Measurements from ENCODE around the gene ADGRL1. TPM values are rescaled to one million over a fixed set of nuclear protein-coding genes. Genes with fewer than 3 reads are reported as not detected.
A peak's percentile ranks its signal among the peaks of the same experiment; 100 is the strongest.

The ADGRL1 gene
- total RNA-seq, 4 donors from 2014 or later, result 45.9 to 55.4 (median 48.7) TPM

GRCh38 chr19:14145381-14145780, 60.6 kb downstream of the ADGRL1 start:
- H3K4me1 ChIP-seq, result peaks cover 18 to 27% (median 25%) of the 10 kb centered on the region in 4 donors
- WGBS, 2 donors (ENCODE audit: low coverage in 1 of 2), result 86 to 90% methylated on average over 2 to 6 of the region's 6 CpGs
- DNase-seq, result no peak
- no peaks in the 10 kb centered on the region for H3K36me3 ChIP-seq
- TF ChIP-seq EP300 (IDR thresholded peaks at IDR 0.05; ENCODE audit: low read depth), result no peak
- TF ChIP-seq CTCF (IDR thresholded peaks at IDR 0.05), result no peak
- TF ChIP-seq POLR2AphosphoS5 (IDR thresholded peaks at IDR 0.05), result no peak
- no peak for TF ChIP-seq POLR2A (IDR thresholded peaks at IDR 0.05)
- H3K27ac ChIP-seq, result no peak overlapping the region
- H3K27me3 ChIP-seq, result no peaks in the 10 kb centered on the region
- no peaks in the 10 kb centered on the region for H3K9me3 ChIP-seq
- no peak overlapping the region for H3K4me3 ChIP-seq
- intact Hi-C loops (cut with DNase I; ENCODE audit: low total_unique reads), result loop anchor here (5.0 to 10.0 kb wide), 3 partner anchors 202 to 329 kb away; partner anchors contain the start of genes DDX39A and PTGER1
- in situ Hi-C loops (cut with MboI; ENCODE audit: low pct_ligation_motif_present in 1 of 4, low pct_unique_long_range_greater_than_20kb in 1 of 4, low sequenced_read_pairs in 3 of 4), result no loop called here

DNA sequence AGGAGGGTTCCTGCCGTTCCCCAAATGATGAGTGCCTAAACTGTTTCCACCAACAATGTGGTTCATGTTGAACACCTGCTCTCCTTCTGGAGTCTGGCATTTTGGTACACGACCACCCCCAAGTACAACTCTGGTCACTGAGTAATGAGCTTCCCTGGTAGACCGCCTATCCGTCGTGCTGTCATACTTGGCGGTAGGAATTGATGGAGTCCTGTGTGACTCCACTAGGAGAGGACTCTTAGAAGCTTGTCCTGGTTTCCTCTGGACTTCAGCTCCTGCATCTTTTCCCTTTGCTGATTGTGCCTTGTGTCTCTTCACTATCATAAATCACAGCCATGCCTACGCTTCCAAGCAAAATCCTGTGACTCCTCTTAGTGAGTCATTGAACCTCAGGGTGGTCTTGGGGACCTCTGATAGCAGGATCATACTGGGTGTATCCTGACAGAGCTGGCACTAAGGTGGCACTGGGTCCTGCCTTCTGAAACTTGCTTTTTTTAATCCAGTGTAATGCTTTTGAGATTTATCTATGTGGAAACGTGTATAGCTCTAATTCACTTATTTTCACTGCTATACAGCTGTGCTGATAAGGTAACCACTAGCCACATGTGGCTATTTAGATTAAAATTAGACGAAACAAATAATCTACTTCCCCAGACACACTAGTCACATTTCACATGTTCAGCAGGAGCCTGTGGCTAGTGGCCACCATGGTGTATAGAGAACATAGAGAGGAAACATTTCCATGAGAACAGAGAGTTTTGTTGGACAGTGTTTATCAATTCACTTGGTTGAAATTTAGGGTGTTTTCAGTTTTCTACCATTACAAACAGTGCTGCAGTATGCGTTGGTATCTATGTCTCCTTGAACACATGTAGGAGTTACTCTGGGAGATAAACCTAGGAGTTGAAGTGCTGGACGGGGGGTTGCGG, 63.4 kb downstream of the ADGRL1 start:
- WGBS, 2 donors (ENCODE audit: low coverage in 1 of 2), result 87 to 94% methylated on average over 5 to 12 of the region's 12 CpGs
- Histone ChIP-seq H3K4me1 (peaks cover 8 to 15% (median 11%) of the 10 kb centered on the region in 4 donors), H3K4me3 (no peak overlapping the region), H3K27me3 (no peaks in the 10 kb centered on the region), H3K9me3 (no peaks in the 10 kb centered on the region), H3K36me3 (no peaks in the 10 kb centered on the region), H3K27ac (no peak overlapping the region)
- intact Hi-C loops (cut with DNase I; ENCODE audit: low total_unique reads), result loop anchor here (10.0 kb wide), 1 partner anchor 332 kb away; the partner anchor contains the start of gene PTGER1
- DNase-seq, result no peak
- TF ChIP-seq POLR2AphosphoS5 (IDR thresholded peaks at IDR 0.05) (no peak), CTCF (IDR thresholded peaks at IDR 0.05) (no peak), POLR2A (IDR thresholded peaks at IDR 0.05) (no peak), EP300 (IDR thresholded peaks at IDR 0.05; ENCODE audit: low read depth) (no peak)
- in situ Hi-C loops (cut with MboI; ENCODE audit: low pct_ligation_motif_present in 1 of 4, low pct_unique_long_range_greater_than_20kb in 1 of 4, low sequenced_read_pairs in 3 of 4), result no loop called here

- H3K27ac ChIP-seq, result no peak overlapping the region
- in situ Hi-C loops (cut with MboI; ENCODE audit: low pct_ligation_motif_present in 1 of 4, low pct_unique_long_range_greater_than_20kb in 1 of 4, low sequenced_read_pairs in 3 of 4) (no loop called here), intact Hi-C loops (cut with DNase I; ENCODE audit: low total_unique reads) (loop anchor here (10.0 kb wide), 1 partner anchor 334 kb away; the partner anchor contains the start of gene PTGER1)
- TF ChIP-seq POLR2AphosphoS5 (IDR thresholded peaks at IDR 0.05), result no peak
- no peak for TF ChIP-seq POLR2A (IDR thresholded peaks at IDR 0.05)
- no peak for TF ChIP-seq EP300 (IDR thresholded peaks at IDR 0.05; ENCODE audit: low read depth)
- TF ChIP-seq CTCF (IDR thresholded peaks at IDR 0.05), result no peak
- H3K4me1 ChIP-seq, result peaks cover 11 to 18% (median 14%) of the 10 kb centered on the region in 4 donors
- H3K4me3 ChIP-seq, result no peak overlapping the region
- DNase-seq, result no peak
- H3K9me3 ChIP-seq, result no peaks in the 10 kb centered on the region
- H3K36me3 ChIP-seq, result no peaks in the 10 kb centered on the region
- WGBS, 2 donors (ENCODE audit: low coverage in 1 of 2), result 80 to 92% methylated on average over 1 to 8 of the region's 8 CpGs
- no peaks in the 10 kb centered on the region for H3K27me3 ChIP-seq
These were observed 64.9 kb downstream of the ADGRL1 start for GRCh38 chr19:14141041-14141440.

DNA sequence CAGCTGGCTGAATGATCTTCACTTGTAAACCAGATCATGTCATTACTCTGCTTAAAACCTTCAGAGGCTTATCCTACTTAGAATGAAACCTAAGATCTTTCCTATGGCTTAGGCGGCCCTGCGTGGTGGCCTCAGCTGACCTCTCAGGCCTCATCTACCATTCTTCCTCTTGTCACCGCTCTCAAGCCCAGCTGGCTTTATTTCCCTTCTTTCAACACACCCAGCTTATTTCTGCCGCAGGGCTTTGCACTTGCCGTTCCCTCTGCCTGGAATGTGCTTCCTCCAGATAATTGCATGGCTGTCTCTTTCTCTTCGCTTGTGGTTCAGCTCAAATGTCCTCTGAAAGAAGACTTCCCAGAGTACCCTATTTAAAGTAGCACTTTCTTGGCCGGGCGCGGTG, 66.0 kb downstream of the ADGRL1 start:
- H3K9me3 ChIP-seq, result no peaks in the 10 kb centered on the region
- no peak overlapping the region for H3K4me3 ChIP-seq
- peaks cover 14 to 27% (median 22%) of the 10 kb centered on the region in 4 donors for H3K4me1 ChIP-seq
- H3K27ac ChIP-seq, result peak overlapping the region in 2 of 4 donors; percentile 24 to 96
- DNase-seq, result no peak
- no peaks in the 10 kb centered on the region for H3K27me3 ChIP-seq
- no peaks in the 10 kb centered on the region for H3K36me3 ChIP-seq
- no peak for TF ChIP-seq POLR2AphosphoS5 (IDR thresholded peaks at IDR 0.05)
- no peak for TF ChIP-seq EP300 (IDR thresholded peaks at IDR 0.05; ENCODE audit: low read depth)
- no peak for TF ChIP-seq POLR2A (IDR thresholded peaks at IDR 0.05)
- no peak for TF ChIP-seq CTCF (IDR thresholded peaks at IDR 0.05)
- 80 to 82% methylated on average over 8 to 9 of the region's 9 CpGs for WGBS, 2 donors (ENCODE audit: low coverage in 1 of 2)
- intact Hi-C loops (cut with DNase I; ENCODE audit: low total_unique reads) (loop anchor here (5.0 to 10.0 kb wide), 2 partner anchors 68 to 335 kb away; partner anchors contain the start of genes MISP3 and PTGER1), in situ Hi-C loops (cut with MboI; ENCODE audit: low pct_ligation_motif_present in 1 of 4, low pct_unique_long_range_greater_than_20kb in 1 of 4, low sequenced_read_pairs in 3 of 4) (no loop called here)
